Heart right ventricle (tissue), 16 donors: ENCODE measurements around the gene ZNF575. TPM values are rescaled to one million over a fixed set of nuclear protein-coding genes. Genes with fewer than 3 reads are reported as not detected.

Source experiments
- ATAC-seq, 8 donors: fragments of 200-7000 bp; cut with Tn5 transposase; one replicate each; pipeline ENCODE4 v1.9.1; 2020; ENCODE audit warnings: mild to moderate bottlenecking in 8 of 8, moderate library complexity in 8 of 8, moderate number of reproducible peaks in 1 of 8
- DNase-seq, 2 donors: peaks; one replicate each; pipeline ENCODE4 v3.0.0-alpha.2; 2020
- H3K27ac ChIP-seq, 10 donors: fragments of 200-600 bp; sonication (generic) in 2 of 10; one replicate each; pipeline versions ENCODE4 v1.5.0 to v1.8.0; 2020 to 2022; ENCODE audit warnings: mild to moderate bottlenecking in 3 of 10
- H3K27me3 ChIP-seq, 7 donors: fragments of 200-600 bp; one replicate each; pipeline ENCODE4 v1.8.0; 2021 to 2022; ENCODE audit warnings: mild to moderate bottlenecking in 2 of 7
- H3K36me3 ChIP-seq, 9 donors: fragments of 200-600 bp; sonication (generic) in 1 of 9; one replicate each; pipeline versions ENCODE4 v1.5.0 to v1.8.0; 2020 to 2022; ENCODE audit warnings: mild to moderate bottlenecking in 2 of 9
- H3K4me1 ChIP-seq, 9 donors: fragments of 200-600 bp; sonication (generic) in 1 of 9; one replicate each; pipeline versions ENCODE4 v1.5.0 to v1.8.0; 2020 to 2022; ENCODE audit warnings: mild to moderate bottlenecking in 4 of 9
- H3K4me3 ChIP-seq, 10 donors: fragments of 200-600 bp; sonication (generic) in 2 of 10; one replicate each; pipeline versions ENCODE4 v1.5.0 to v1.8.0; 2020 to 2022; ENCODE audit warnings: mild to moderate bottlenecking in 7 of 10, moderate library complexity in 2 of 10
- H3K9me3 ChIP-seq, 11 donors: fragments of 200-600 bp in 10 of 11; sonication (generic) in 2 of 11; one replicate each; pipeline versions ENCODE4 v1.5.0 to v1.8.0; 2013 to 2022; ENCODE audit warnings: mild to moderate bottlenecking in 2 of 11, control low read depth in 1 of 11, moderate library complexity in 1 of 11
- WGBS, 2 donors: extraction: QIAGEN DNeasy Blood & Tissue Kit; methylation state at CpG; one replicate each; pipeline ENCODE4 v1.1.7; 2013; ENCODE audit warnings: inconsistent platforms in 1 of 2; 5-methylcytosine and 5-hydroxymethylcytosine counted together
- intact Hi-C, 10 donors: fragments of 100-400 bp; cut with DNase I; formaldehyde crosslinking; loops; one replicate each; pipeline versions ENCODE4 v1.11.1 to v1.14.2; 2022
- polyA plus RNA-seq, 2 donors: library from polyadenylated mRNA; stranded (reverse); fragments of 200-250 nt; gene quantifications; one replicate each; pipeline ENCODE4 v1.2.3, GENCODE V29; 2013
- total RNA-seq, 10 donors: library from RNA; stranded (reverse); fragmentation: NEBNext Ultra II Directional in 3 of 10; extraction: Animal tissue kit (Norgen Biotek cat#: 25700) in 3 of 10; gene quantifications; one replicate each; pipeline versions ENCODE4 v1.2.1 to v1.2.4, GENCODE V29; 2021 to 2023
- TF ChIP-seq, protein P1 (sequence below), 9 donors: fragments of 200-600 bp; sonication (generic) in 2 of 9; IDR thresholded peaks; one replicate each; pipeline versions ENCODE4 v1.5.0 to v1.8.0; 2021 to 2022; ENCODE audit warnings: antibody characterized with exemption in 9 of 9, mild to moderate bottlenecking in 5 of 9, moderate library complexity in 1 of 9
- donor health status: Arrhythmogenic right ventricular cardiomyopathy.
- donor health status: ischemic (EF 13 %, LVEDD 7.1; RV severe dilation, severe dysfunction).
- donor health status: healthy with polysubstance abuse.
- donor health status: DM: no; HTN: yes; CAD: no.
- donor health status: DM: no; HTN: no; CAD: no.
- donor health status: ischemic (EF 25% LVEDD 6.9; RV normal size, moderate dysfunction).
- donor health status: ischemic (EF 25% LVEDD 5.7; RV mildly dilated, moderate dysfunction).
- donor health status: healthy.
- donor health status: DM: yes; HTN: yes; CAD: no.
- donor health status: Ischemic cardiomyopathy.
- donor health status: ischemic (EF 35%, LVEDD 5.7; RV mildly dilated, moderate dysfunction).
- donor health status: nonischemic (EF 11% LVEDD 7.7; RV severe dilation, severe dysfunction).
- donor health status: DM: yes; HTN: yes; CAD: no.
- donor health status: PGD.
- donor health status: ischemic (EF 29% LVEDD 5.4; RV normal size, mild dysfunction).
- donor health status: nonischemic (EF 23%, LVEDD 6.1; RV moderate dilation, normal function).

The ZNF575 gene
- total and polyA plus RNA-seq, 12 donors: 0.45 to 2.0 (median 1.2) TPM

DNA sequence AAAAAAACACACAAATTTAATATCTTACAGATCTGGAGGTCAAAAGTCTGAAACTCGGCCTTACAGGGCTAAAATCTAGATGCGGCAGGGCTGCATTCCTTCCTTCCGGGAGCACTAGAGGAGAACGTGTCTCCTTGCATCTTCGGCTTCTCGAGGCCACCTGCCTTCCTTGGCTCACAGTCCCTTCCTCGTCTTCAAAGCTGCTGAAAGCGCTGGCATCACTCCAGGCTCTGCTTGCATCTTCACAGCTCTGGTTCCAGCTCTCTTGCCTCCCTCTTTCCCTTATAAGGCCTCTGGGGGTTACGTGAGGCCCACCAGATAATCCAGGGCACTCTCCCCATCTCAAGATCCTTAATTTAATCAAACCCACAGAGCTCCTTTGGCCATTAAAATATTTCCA is 31.8 kb downstream of the ZNF575 start:
- H3K27ac ChIP-seq: no peak overlapping the region
- ATAC-seq (no peak), DNase-seq (no peak)
- no peaks in the 10 kb centered on the region for H3K9me3 ChIP-seq
- peaks cover 0 to 32% (median 11%) of the 10 kb centered on the region in 9 donors for H3K36me3 ChIP-seq
- TF ChIP-seq, protein P1, sequence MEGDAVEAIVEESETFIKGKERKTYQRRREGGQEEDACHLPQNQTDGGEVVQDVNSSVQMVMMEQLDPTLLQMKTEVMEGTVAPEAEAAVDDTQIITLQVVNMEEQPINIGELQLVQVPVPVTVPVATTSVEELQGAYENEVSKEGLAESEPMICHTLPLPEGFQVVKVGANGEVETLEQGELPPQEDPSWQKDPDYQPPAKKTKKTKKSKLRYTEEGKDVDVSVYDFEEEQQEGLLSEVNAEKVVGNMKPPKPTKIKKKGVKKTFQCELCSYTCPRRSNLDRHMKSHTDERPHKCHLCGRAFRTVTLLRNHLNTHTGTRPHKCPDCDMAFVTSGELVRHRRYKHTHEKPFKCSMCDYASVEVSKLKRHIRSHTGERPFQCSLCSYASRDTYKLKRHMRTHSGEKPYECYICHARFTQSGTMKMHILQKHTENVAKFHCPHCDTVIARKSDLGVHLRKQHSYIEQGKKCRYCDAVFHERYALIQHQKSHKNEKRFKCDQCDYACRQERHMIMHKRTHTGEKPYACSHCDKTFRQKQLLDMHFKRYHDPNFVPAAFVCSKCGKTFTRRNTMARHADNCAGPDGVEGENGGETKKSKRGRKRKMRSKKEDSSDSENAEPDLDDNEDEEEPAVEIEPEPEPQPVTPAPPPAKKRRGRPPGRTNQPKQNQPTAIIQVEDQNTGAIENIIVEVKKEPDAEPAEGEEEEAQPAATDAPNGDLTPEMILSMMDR (IDR thresholded peaks at IDR 0.05): no peak
- H3K4me3 ChIP-seq: no peak overlapping the region
- WGBS, 2 donors: 67 to 70% methylated on average over 9 of the region's 9 CpGs
- H3K4me1 ChIP-seq: peaks cover 2 to 30% (median 15%) of the 10 kb centered on the region in 9 donors
- intact Hi-C loops: no loop called here
- H3K27me3 ChIP-seq: no peaks in the 10 kb centered on the region

DNA sequence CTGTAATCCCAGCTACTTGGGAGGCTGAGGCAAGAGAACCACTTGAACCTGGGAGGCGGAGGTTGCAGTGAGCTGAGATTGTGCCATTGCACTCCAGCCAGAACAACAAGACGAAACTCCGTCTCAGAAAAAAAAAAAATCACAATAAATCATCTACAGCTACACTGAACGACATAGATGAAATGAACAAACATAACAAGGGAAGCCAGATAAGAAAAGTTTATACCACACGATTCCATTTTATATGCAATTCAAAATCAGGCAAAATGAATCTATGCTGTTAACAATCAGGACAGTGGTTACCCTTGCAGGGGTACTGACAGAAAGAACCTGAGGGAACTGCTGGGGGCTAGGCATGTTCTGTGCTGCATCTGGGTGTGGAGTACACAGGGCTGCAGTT is 36.7 kb downstream of the ZNF575 start:
- TF ChIP-seq, protein P1 (IDR thresholded peaks at IDR 0.05): no peak
- Histone ChIP-seq H3K4me3 (no peak overlapping the region), H3K36me3 (peaks cover 0 to 42% (median 0%) of the 10 kb centered on the region in 9 donors), H3K27me3 (no peaks in the 10 kb centered on the region), H3K9me3 (no peaks in the 10 kb centered on the region), H3K27ac (no peak overlapping the region), H3K4me1 (peaks cover 4 to 14% (median 5%) of the 10 kb centered on the region in 9 donors)
- no peak for DNase-seq
- ATAC-seq: no peak
- intact Hi-C loops: no loop called here
- WGBS, 2 donors: 91 to 92% methylated on average over 5 of the region's 5 CpGs

DNA sequence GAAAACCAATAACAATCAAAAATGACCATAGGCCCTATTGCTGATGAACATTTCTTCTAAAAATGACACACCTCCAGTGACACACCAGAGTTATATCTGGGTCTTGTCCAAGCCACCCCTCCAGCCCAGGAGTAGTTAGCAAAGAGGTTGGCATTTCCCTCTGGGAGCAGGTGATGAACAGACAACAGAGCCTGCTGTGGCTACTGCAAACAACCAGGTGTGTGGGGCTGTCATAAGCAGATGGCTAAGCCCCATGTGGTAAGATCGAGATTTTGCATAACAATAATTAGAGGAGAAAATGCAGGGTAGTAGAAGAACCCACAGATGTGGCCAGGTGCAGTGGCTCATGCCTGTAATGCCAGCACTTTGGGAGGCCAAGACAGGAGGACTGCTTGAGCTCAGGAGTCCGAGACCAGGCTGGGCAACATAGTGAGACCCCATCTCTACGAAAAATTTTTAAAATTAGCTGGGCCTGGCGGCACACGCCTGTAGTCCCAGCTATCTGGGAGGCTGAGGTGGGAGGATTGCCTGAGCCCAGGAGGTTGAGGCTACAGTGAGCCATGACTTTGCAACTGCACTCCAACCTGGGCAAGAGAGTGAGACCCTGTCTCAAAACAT is 37.3 kb downstream of the ZNF575 start:
- Histone ChIP-seq H3K9me3 (no peaks in the 10 kb centered on the region), H3K27me3 (no peaks in the 10 kb centered on the region), H3K36me3 (peaks cover 0 to 42% (median 0%) of the 10 kb centered on the region in 9 donors), H3K4me3 (no peak overlapping the region), H3K4me1 (peaks cover 5 to 19% (median 10%) of the 10 kb centered on the region in 9 donors), H3K27ac (no peak overlapping the region)
- 95% methylated on average over 5 of the region's 5 CpGs for WGBS, 2 donors
- ATAC-seq (no peak), DNase-seq (no peak)
- intact Hi-C loops: no loop called here
- TF ChIP-seq, protein P1 (IDR thresholded peaks at IDR 0.05): no peak

DNA sequence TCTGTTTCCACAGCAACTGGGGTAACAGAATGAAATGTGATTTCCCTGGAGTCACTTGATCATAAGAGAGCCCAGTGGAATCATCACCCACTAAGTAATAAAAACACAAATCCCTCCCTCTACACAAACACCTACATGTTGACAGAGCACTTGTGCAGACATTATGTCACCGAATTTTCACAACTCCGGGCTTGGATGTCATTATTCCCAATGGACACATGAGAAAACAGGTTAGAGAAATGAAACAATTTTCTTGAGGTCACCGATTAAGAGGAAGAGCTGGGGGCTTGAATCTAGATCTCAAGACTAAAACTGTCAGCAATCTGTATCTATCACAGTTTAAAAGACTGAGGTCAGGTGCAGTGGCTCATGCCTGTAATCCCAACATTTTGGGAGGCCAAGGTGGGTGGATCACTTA is 39.2 kb downstream of the ZNF575 start:
- Histone ChIP-seq H3K9me3 (no peaks in the 10 kb centered on the region), H3K36me3 (peaks cover 0 to 42% (median 0%) of the 10 kb centered on the region in 9 donors), H3K4me1 (peaks cover 5 to 25% (median 13%) of the 10 kb centered on the region in 9 donors), H3K4me3 (no peak overlapping the region), H3K27ac (no peak overlapping the region), H3K27me3 (no peaks in the 10 kb centered on the region)
- TF ChIP-seq, protein P1 (IDR thresholded peaks at IDR 0.05): no peak
- intact Hi-C loops: no loop called here
- DNase-seq (no peak), ATAC-seq (no peak)
- WGBS, 2 donors: 80 to 91% methylated on average over 3 of the region's 3 CpGs
